ENCODE measurements around the gene FXYD2.

DNA sequence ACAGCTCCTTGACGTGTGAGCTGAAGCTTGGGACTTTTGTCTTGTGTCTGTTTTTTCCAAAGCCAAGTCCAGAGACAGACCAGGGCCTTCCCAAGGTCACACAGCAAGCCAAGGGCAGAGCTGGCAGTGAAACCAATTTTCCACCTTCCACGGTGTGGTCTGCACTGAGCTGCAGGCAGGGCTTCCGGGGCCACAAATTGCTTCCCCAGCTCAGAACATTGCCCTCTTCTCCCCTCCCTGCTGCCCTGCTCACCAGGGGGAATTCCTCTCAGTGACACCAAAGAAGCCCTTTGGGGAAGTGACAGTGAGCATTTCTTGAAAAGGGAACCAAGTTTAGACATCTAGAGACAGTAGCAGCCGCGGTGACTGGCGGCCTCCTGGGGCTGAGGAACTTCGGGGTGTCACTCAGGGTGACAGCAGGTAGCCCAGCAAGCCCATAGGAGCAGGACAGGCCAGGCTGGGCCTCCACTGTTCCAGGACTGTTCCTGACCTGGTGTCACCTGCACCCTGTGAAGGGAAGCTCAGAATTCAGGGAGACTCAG is 9.2 kb downstream of the FXYD2 start:
- TF ChIP-seq, protein P1, sequence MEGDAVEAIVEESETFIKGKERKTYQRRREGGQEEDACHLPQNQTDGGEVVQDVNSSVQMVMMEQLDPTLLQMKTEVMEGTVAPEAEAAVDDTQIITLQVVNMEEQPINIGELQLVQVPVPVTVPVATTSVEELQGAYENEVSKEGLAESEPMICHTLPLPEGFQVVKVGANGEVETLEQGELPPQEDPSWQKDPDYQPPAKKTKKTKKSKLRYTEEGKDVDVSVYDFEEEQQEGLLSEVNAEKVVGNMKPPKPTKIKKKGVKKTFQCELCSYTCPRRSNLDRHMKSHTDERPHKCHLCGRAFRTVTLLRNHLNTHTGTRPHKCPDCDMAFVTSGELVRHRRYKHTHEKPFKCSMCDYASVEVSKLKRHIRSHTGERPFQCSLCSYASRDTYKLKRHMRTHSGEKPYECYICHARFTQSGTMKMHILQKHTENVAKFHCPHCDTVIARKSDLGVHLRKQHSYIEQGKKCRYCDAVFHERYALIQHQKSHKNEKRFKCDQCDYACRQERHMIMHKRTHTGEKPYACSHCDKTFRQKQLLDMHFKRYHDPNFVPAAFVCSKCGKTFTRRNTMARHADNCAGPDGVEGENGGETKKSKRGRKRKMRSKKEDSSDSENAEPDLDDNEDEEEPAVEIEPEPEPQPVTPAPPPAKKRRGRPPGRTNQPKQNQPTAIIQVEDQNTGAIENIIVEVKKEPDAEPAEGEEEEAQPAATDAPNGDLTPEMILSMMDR (IDR thresholded peaks at IDR 0.05; ENCODE audit: low read depth, low read length, poor library complexity, severe bottlenecking), result no peak
- no peak for TF ChIP-seq EZH2phosphoT487 (IDR thresholded peaks at IDR 0.05; ENCODE audit: borderline replicate concordance, low read length)
